Right ventricle myocardium inferior (tissue), 1 donor: ENCODE data around the gene BCKDK. TPM values are rescaled to one million over a fixed set of nuclear protein-coding genes. Genes with fewer than 3 reads are reported as not detected.
"Not testable (repeated sequence)": the region's sequence is repeated elsewhere in the genome, so short reads cannot be mapped to it uniquely, and the experiment has no call there.

ENCODE experiments used
- ATAC-seq: fragments of 200-7000 bp; cut with Tn5 transposase; one replicate; pipeline ENCODE4 v1.9.1; 2020; ENCODE audit warnings: mild to moderate bottlenecking, moderate library complexity
- DNase-seq: peaks from one replicate; pipeline ENCODE4 v3.0.0; 2021; ENCODE audit errors: missing footprints
- intact Hi-C: fragments of 100-400 bp; cut with DNase I; formaldehyde crosslinking; loops from one replicate; pipeline ENCODE4 v1.11.0; 2022
- total RNA-seq: library from RNA; stranded (reverse); fragmentation: NEBNext Ultra II Directional; extraction: Animal tissue kit (Norgen Biotek cat#: 25700); gene quantifications from one replicate; pipeline ENCODE4 v1.2.1, GENCODE V29; 2021
- donor health status: DM: no; HTN: yes; CAD: no; lungs with severe emphysema.

Gene BCKDK
- total RNA-seq, 1 donor from 2014 or later = 79.7 TPM

DNA sequence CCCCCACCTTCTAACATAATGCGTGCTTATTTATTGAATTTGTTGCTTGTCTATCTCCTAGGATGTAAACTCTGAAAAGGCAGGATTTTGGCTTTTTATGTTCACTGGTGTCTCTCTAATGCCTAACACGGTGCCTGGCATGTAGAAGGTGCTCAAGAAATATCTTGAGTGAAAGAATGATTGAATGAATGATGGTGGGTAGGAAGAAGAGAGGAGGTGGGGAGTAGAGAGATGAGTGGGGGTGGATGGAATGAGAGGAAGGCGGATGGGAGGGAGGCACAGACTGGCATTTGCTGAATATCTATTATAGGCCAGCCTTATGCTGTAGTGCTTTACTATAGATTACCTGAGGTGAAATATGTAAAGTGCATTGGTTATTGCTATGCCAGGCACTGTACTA, 39.4 kb downstream of the BCKDK start:
- intact Hi-C loops = no loop called here
- ATAC-seq (no peak), DNase-seq (no peak)

DNA sequence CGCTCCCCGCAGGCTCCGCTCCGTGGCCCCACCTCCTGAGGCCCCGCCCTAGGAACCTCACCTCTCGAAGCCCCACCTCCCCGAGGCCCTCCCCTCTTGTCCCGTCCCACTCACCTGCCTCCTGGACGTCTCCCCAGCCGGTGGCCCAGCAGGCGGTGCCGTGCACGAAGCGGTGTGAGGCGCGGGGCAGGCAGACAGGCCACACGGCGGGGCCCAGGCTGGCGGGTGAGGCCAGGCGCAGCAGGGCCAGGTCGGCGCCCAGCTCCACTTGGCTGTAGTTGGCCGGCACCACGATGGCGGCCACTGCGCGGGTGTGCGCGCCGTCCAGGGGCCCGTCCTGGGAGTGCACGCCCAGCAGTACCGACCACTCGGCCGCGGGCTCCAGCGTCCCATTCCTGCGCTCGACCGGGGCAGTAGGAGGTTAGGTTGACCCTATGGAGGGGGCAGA, 40.1 kb downstream of the BCKDK start:
- intact Hi-C loops = no loop called here
- ATAC-seq (no peak), DNase-seq (no peak)

DNA sequence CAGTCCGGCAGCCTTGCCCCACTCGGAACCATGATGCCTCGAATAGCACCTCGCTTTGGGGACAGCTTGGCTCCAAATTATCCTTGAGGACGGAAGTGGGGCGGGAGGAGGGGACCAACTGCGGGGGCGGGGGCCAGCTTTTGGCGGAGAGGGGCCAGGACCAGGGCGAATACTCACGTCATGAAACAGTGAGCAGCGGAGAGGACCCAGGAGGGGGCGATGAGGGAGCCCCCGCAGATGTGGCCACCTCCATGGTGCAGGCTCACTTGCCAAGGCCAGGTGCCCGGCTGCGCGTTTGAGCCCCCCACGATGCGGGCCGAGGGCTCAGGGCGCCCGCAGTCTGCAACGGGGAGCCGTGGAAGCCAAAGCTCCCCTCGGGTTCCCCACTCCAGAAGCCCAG, 40.7 kb downstream of the BCKDK start:
- intact Hi-C loops = no loop called here
- ATAC-seq = no peak
- DNase-seq = no peak

DNA sequence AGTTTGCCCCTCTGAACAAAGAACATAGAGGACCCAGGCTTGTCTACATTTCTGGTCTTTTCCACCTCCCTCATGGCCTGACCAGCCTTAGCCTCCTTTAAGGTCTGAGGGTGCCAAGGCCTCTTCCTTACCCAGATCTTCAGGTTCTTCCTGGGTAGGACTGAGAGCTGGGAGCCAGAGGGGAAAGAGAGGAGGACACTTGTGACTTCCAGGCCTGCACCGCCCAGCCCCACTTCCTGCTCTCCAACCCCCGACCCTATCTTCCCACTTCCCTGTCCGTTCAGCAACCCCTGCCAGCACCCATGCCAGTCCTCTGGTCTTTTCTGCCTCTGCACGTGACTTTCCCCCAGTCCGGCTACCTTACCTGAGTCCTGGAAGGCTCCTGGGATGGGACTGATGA, 41.1 kb downstream of the BCKDK start:
- intact Hi-C loops = no loop called here
- ATAC-seq (peak; percentile 41), DNase-seq (no peak)

DNA sequence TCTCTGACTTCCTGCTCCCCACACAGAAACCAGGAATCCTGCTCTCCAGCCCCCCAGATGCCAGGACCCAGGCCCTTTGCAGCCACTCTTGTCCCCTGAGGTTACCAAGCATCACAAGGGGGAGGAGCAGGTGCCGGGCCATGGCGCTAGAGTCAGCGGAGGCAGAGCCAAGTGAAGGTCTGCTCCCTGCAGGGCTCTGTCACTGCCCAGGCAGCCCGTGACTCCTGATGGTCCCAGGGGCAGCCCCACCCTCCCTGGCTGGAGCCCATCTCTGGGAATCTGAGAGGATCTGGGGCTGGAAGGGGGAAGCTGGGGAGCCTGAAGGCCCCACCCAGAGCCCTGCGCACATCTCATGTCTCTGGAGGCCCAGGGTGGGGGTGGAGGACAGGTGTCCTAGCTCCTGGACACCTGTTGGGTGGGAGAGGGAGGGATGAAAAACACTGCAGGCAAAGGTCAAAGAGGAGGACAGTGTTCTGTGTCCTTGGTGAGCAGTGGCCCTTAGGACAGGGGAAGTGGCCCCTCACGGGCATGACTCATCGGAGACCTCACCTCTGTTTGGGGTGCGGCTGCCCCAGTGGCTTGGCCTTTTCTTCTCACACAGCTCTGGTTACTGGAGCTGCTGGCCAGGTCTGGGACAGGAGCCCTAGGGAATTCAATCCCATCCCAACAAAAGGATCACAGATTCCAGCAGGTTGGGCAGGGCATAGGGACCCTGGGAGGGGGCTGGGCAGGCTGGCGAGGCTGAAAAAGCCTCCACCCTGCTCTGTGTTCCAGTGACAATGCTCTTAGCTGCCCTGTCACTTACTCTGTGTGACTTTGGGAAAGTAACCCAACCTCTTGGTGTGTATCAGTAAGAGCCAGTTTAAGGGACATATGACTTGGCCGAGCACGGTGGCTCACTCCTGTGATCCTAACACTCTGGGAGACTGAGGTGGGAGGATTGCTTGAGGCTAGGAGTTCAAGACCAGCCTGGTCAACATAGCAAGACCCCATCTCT, 42.0 kb downstream of the BCKDK start, which contains the start of gene PRSS36:
PRSS36 (minus strand) TSS at position 173 of the 997 bp plus-strand sequence; CDS start at position 142, 31 bp downstream.
- ATAC-seq = no peak
- no peak for DNase-seq
- intact Hi-C loops = no loop called here

DNA sequence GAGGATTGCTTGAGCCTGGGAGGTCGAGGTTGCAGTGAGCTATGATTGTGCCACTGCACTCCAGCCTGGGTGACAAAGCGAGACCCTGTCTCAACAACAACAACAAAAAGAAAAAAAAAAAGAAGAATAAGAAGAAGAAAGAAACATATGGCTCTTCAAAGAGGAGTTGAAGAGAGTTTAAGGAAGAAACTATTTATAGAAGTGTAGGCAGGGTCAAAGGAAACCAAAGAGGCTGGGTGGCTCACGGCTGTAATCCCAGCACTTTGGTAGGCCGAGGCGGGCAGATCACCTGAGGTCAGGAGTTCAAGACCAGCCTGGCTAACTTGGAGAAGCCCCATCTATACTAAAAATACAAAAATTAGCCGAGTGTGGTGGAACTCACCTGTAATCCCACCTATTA, 42.8 kb downstream of the BCKDK start:
- DNase-seq, intact Hi-C loops, ATAC-seq: not testable (repeated sequence)

DNA sequence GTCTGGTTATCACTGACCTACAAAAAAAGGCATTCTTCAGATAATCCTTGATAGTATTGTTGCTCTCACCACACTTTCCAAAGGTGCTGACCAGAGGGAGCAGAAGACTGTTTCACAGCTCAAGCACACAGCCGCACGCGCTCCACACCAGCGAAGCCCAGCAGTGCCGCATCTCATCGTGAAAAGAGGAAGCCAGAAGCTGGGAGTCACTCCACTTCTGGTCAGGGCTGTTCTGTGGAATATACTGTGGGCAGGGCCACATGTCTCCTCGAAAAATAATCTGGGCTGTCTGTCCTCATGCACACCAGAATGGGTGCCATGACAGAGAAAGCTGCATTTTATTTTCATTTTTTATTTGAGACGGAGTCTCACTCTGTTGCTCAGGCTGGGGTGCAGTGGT, 49.0 kb downstream of the BCKDK start:
- intact Hi-C loops = no loop called here
- ATAC-seq = peak; percentile 50
- no peak for DNase-seq

Other genes with a start within 250 kb of the BCKDK start
- gene BCL7C, start 214.3 kb upstream of the BCKDK start, total RNA-seq = 32.2 TPM
- gene CTF1, start 211.8 kb upstream of the BCKDK start, total RNA-seq = 8.7 TPM
- 6.3 TPM for gene FBXL19, start 184.8 kb upstream of the BCKDK start, total RNA-seq
- 11.4 TPM for gene ORAI3, start 159.3 kb upstream of the BCKDK start, total RNA-seq
- gene SETD1A, start 150.6 kb upstream of the BCKDK start, total RNA-seq = 9.4 TPM
- gene HSD3B7, start 123.2 kb upstream of the BCKDK start, total RNA-seq = 7.0 TPM
- 0.41 TPM for gene STX1B, start 97.7 kb upstream of the BCKDK start, total RNA-seq
- gene STX4, start 74.8 kb upstream of the BCKDK start, total RNA-seq = 42.3 TPM
- gene ZNF668, start 34.1 kb upstream of the BCKDK start, total RNA-seq = 5.3 TPM
- gene ZNF646, start 34.0 kb upstream of the BCKDK start, total RNA-seq = 9.9 TPM
- gene PRSS53, start 19.4 kb upstream of the BCKDK start, total RNA-seq = 0.62 TPM
- 41.1 TPM for gene VKORC1, start 13.6 kb upstream of the BCKDK start, total RNA-seq
- 67.4 TPM for gene KAT8, start 9.3 kb downstream of the BCKDK start, total RNA-seq
- not detected for gene PRSS8, start 27.3 kb downstream of the BCKDK start, total RNA-seq
- 3.0 TPM for gene PRSS36, start 41.7 kb downstream of the BCKDK start, total RNA-seq
- gene FUS, start 71.8 kb downstream of the BCKDK start, total RNA-seq = 86.8 TPM
- gene PYCARD, start 94.4 kb downstream of the BCKDK start, total RNA-seq = 9.1 TPM
- 2.1 TPM for gene TRIM72, start 105.7 kb downstream of the BCKDK start, total RNA-seq
- gene PYDC1, start 108.7 kb downstream of the BCKDK start, total RNA-seq = not detected
- gene ITGAM, start 151.6 kb downstream of the BCKDK start, total RNA-seq = 10.4 TPM
- gene ITGAX, start 246.8 kb downstream of the BCKDK start, total RNA-seq = 2.2 TPM